IMR-90 (cell line): Measurements from ENCODE around the gene GPR6. TPM values are rescaled to one million over a fixed set of nuclear protein-coding genes. Genes with fewer than 3 reads are reported as not detected.

Experiments used
- ATAC-seq: fragments of 200-7000 bp; cut with Tn5 transposase; 2 replicates; pipeline ENCODE4 v1.9.1; 2020; ENCODE audit warnings: low read depth, mild to moderate bottlenecking, moderate library complexity
- Bru-seq: library from RNA; stranded (reverse); fragments of 400-500 nt; gene quantifications from one replicate; lab custom pipeline; 2021; lab: Mats Ljungman, UMichigan
- BruChase-seq, 2 experiments: library from RNA; stranded (reverse); fragments of 400-500 nt; gene quantifications; one replicate each; lab custom pipeline; 2021; lab: Mats Ljungman, UMichigan
- BruUV-seq: library from RNA; stranded (reverse); fragments of 400-500 nt; replicated peaks from 2 replicates; lab custom pipeline; 2021; lab: Mats Ljungman, UMichigan
- CTCF ChIA-PET: fragments of 300-600 bp; formaldehyde crosslinking; extraction: SDS; loops from one replicate; lab custom pipeline; 2021; ENCODE audit warnings: antibody characterized with exemption; lab: Yijun Ruan, JAX
- POLR2A ChIA-PET: fragments of 300-600 bp; sonication (Branson Sonifier 250); formaldehyde crosslinking; loops from one replicate; lab custom pipeline; 2022; ENCODE audit warnings: antibody characterized with exemption; ENCODE audit not compliant: unreplicated experiment; lab: Charles Lee
- DNase-seq: peaks from one replicate; pipeline ENCODE4 v3.0.0; 2013
- H2AFZ ChIP-seq: replicated peaks from 2 replicates; pipeline ENCODE3; 2013; ENCODE audit warnings: low read length, mild to moderate bottlenecking; ENCODE audit not compliant: poor library complexity
- H2AK5ac ChIP-seq: 2 replicates; pipeline ENCODE4 v1.6.1; 2013; ENCODE audit warnings: low read depth, low read length, inconsistent platforms
- H2AK9ac ChIP-seq: replicated peaks from 2 replicates; pipeline ENCODE3; 2013; ENCODE audit warnings: mild to moderate bottlenecking, low read depth, low read length, moderate library complexity; ENCODE audit not compliant: poor library complexity
- H2BK120ac ChIP-seq: 2 replicates; pipeline ENCODE4 v1.6.1; 2013; ENCODE audit warnings: low read depth, low read length, inconsistent platforms
- H2BK15ac ChIP-seq: 3 replicates; pipeline ENCODE4 v1.6.1; 2013; ENCODE audit warnings: low read depth, low read length, inconsistent platforms
- H2BK20ac ChIP-seq: 2 replicates; pipeline ENCODE4 v1.6.1; 2013; ENCODE audit warnings: low read depth, mild to moderate bottlenecking, inconsistent platforms, low read length, moderate library complexity
- H2BK5ac ChIP-seq: 2 replicates; pipeline ENCODE4 v1.6.1; 2013; ENCODE audit warnings: mild to moderate bottlenecking, low read depth, low read length, inconsistent platforms; ENCODE audit not compliant: poor library complexity, severe bottlenecking
- H3K14ac ChIP-seq: replicated peaks from 2 replicates; pipeline ENCODE4 v1.6.1; 2013; ENCODE audit warnings: low read depth, low read length, inconsistent platforms
- H3K18ac ChIP-seq: 2 replicates; pipeline ENCODE4 v1.6.1; 2013; ENCODE audit warnings: low read depth, low read length, control low read depth
- H3K23ac ChIP-seq: 2 replicates; pipeline ENCODE4 v1.6.1; 2013; ENCODE audit warnings: low read depth, low read length, inconsistent platforms
- H3K27ac ChIP-seq: 2 replicates; pipeline ENCODE4 v1.5.1; 2013; ENCODE audit warnings: mild to moderate bottlenecking, control low read depth, low read length; ENCODE audit not compliant: insufficient read depth
- H3K27me3 ChIP-seq: 2 replicates; pipeline ENCODE4 v1.6.1; 2013; ENCODE audit warnings: low read length; ENCODE audit not compliant: control insufficient read depth, insufficient read depth
- H3K36me3 ChIP-seq: 2 replicates; pipeline ENCODE4 v1.6.1; 2013; ENCODE audit warnings: low read length, mixed read lengths; ENCODE audit not compliant: control insufficient read depth, insufficient read depth
- H3K4ac ChIP-seq: 2 replicates; pipeline ENCODE4 v1.6.1; 2013; ENCODE audit warnings: low read depth, low read length, inconsistent platforms
- H3K4me1 ChIP-seq: 2 replicates; pipeline ENCODE4 v1.6.1; 2013; ENCODE audit warnings: low read length, mixed read lengths; ENCODE audit not compliant: control insufficient read depth, insufficient read depth
- H3K4me2 ChIP-seq: 2 replicates; pipeline ENCODE4 v1.6.1; 2013; ENCODE audit warnings: low read depth, mild to moderate bottlenecking, control low read depth, low read length, moderate library complexity
- H3K4me3 ChIP-seq: 2 replicates; pipeline ENCODE4 v1.5.1; 2013; ENCODE audit warnings: low read depth, mild to moderate bottlenecking, control low read depth, low read length, moderate library complexity; ENCODE audit not compliant: insufficient read depth
- H3K56ac ChIP-seq: 2 replicates; pipeline ENCODE4 v1.6.1; 2013; ENCODE audit warnings: low read length, inconsistent platforms; ENCODE audit not compliant: insufficient read depth; ENCODE audit errors: extremely low read depth
- H3K79me1 ChIP-seq, 2 experiments: 2 replicates each; pipeline ENCODE4 v1.6.1; 2013; ENCODE audit warnings: low read length in 2 of 2, inconsistent platforms in 1 of 2, low read depth in 1 of 2
- H3K9ac ChIP-seq: 2 replicates; pipeline ENCODE4 v1.6.1; 2013; ENCODE audit warnings: low read depth, low read length, control low read depth
- H3K9me1 ChIP-seq: 2 replicates; pipeline ENCODE4 v1.6.1; 2013; ENCODE audit warnings: low read length, inconsistent platforms; ENCODE audit not compliant: insufficient read depth
- H3K9me3 ChIP-seq: 2 replicates; pipeline ENCODE4 v1.6.1; 2013; ENCODE audit warnings: low read length; ENCODE audit not compliant: control insufficient read depth, insufficient read depth
- H4K20me1 ChIP-seq: 2 replicates; pipeline ENCODE4 v1.6.1; 2013; ENCODE audit warnings: low read length, inconsistent platforms; ENCODE audit not compliant: insufficient read depth
- H4K5ac ChIP-seq: 2 replicates; pipeline ENCODE4 v1.6.1; 2013; ENCODE audit warnings: mild to moderate bottlenecking, low read depth, low read length, control low read depth
- H4K8ac ChIP-seq, 2 experiments: 2 replicates each; pipeline ENCODE4 v1.6.1; 2013; ENCODE audit warnings: low read depth in 2 of 2, low read length in 2 of 2, control low read depth in 1 of 2, inconsistent platforms in 1 of 2
- H4K91ac ChIP-seq: 2 replicates; pipeline ENCODE4 v1.6.1; 2013; ENCODE audit warnings: low read depth, low read length, inconsistent platforms; ENCODE audit not compliant: insufficient read depth
- CEBPB ChIP-seq: IDR thresholded peaks from 2 replicates; pipeline ENCODE4 v1.6.1; 2012; ENCODE audit warnings: low read depth, low read length, improper control_type of control experiment
- CHD1 ChIP-seq: IDR thresholded peaks from 2 replicates; pipeline ENCODE4 v1.6.1; 2012; ENCODE audit warnings: low read depth, low read length, improper control_type of control experiment
- FOS ChIP-seq: fragments of 150-350 bp; IDR thresholded peaks from 2 replicates; pipeline ENCODE4 v1.6.1; 2016; ENCODE audit warnings: low read depth, low read length
- MAFK ChIP-seq: IDR thresholded peaks from 2 replicates; pipeline ENCODE4 v1.6.1; 2012; ENCODE audit warnings: low read depth, low read length, improper control_type of control experiment
- MAZ ChIP-seq: IDR thresholded peaks from 2 replicates; pipeline ENCODE4 v1.6.1; 2012; ENCODE audit warnings: low read depth, mild to moderate bottlenecking, low read length, improper control_type of control experiment, moderate library complexity, borderline replicate concordance
- MXI1 ChIP-seq: IDR thresholded peaks from 2 replicates; pipeline ENCODE4 v1.6.1; 2012; ENCODE audit warnings: low read depth, mild to moderate bottlenecking, low read length, moderate library complexity, borderline replicate concordance
- NFE2L2 ChIP-seq: fragments of 150-350 bp; IDR thresholded peaks from 2 replicates; pipeline ENCODE4 v1.6.1; 2016; ENCODE audit warnings: low read depth, mild to moderate bottlenecking, low read length
- POLR2A ChIP-seq: IDR thresholded peaks from 2 replicates; pipeline ENCODE4 v1.6.1; 2012; ENCODE audit warnings: mild to moderate bottlenecking, low read depth, low read length
- RAD21 ChIP-seq: IDR thresholded peaks from 2 replicates; pipeline ENCODE4 v1.6.1; 2012; ENCODE audit warnings: low read length, improper control_type of control experiment
- RFX5 ChIP-seq: IDR thresholded peaks from 2 replicates; pipeline ENCODE4 v1.8.0; 2012; ENCODE audit warnings: low read depth, mild to moderate bottlenecking, low read length, moderate library complexity
- SMC3 ChIP-seq: fragments of 150-350 bp; IDR thresholded peaks from 2 replicates; pipeline ENCODE4 v1.6.1; 2016; ENCODE audit warnings: low read depth, mild to moderate bottlenecking, antibody characterized with exemption, low read length, moderate library complexity
- WGBS, 2 experiments: methylation state at CpG; one replicate each; pipeline versions ENCODE4 v1.1.5 to v1.1.7; 2013; ENCODE audit warnings: missing lambda C conversion rate in 2 of 2; ENCODE audit not compliant: insufficient read length in 1 of 2; ENCODE audit errors: extremely low coverage in 2 of 2; 5-methylcytosine and 5-hydroxymethylcytosine counted together
- dilution Hi-C: fragments of 300-500 bp; cut with HindIII; formaldehyde crosslinking; loops from one replicate; pipeline ENCODE4 v1.14.3; 2018; ENCODE audit warnings: low sequenced_read_pairs; ENCODE audit not compliant: unreplicated experiment
- in situ Hi-C: fragments of 300-500 bp; cut with MboI; formaldehyde crosslinking; loops from 3 replicates; pipeline ENCODE4 v1.14.3; 2019; ENCODE audit warnings: low sequenced_read_pairs, inconsistent platforms, mixed read lengths
- intact Hi-C: fragments of 100-400 bp; cut with micrococcal nuclease; formaldehyde crosslinking; loops from 2 replicates; pipeline ENCODE4 v1.10.0; 2022
- long read RNA-seq: library from polyadenylated mRNA; unstranded; transcript quantifications from one replicate; pipeline ENCODE4 v2.0.0, GENCODE V29; 2021; ENCODE audit not compliant: unreplicated experiment
- polyA plus RNA-seq, 3 experiments: library from polyadenylated mRNA; depleted of rRNA; stranded (reverse); fragments of >200 nt; gene quantifications; 2 replicates each; pipeline ENCODE4 v1.2.3, GENCODE V29; 2012; ENCODE audit warnings: low replicate concordance in 1 of 3
- total RNA-seq: library from RNA; depleted of rRNA; stranded (reverse); fragments of >200 nt; gene quantifications from 2 replicates; pipeline ENCODE4 v1.2.3, GENCODE V29; 2012; rRNA removed
- TF ChIP-seq, protein P1 (sequence below): fragments of 150-350 bp; IDR thresholded peaks from 2 replicates; pipeline ENCODE4 v1.6.1; 2016; ENCODE audit warnings: low read depth, mild to moderate bottlenecking, low read length, moderate library complexity, borderline replicate concordance

Gene GPR6, protein sequence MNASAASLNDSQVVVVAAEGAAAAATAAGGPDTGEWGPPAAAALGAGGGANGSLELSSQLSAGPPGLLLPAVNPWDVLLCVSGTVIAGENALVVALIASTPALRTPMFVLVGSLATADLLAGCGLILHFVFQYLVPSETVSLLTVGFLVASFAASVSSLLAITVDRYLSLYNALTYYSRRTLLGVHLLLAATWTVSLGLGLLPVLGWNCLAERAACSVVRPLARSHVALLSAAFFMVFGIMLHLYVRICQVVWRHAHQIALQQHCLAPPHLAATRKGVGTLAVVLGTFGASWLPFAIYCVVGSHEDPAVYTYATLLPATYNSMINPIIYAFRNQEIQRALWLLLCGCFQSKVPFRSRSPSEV
- total RNA-seq, result not detected in 2 replicates
- polyA plus RNA-seq (2012; rRNA removed), result not detected in 2 replicates
- not detected in 2 replicates for polyA plus RNA-seq (2012; cell fraction: cytosol; rRNA removed)
- not detected in 2 replicates for polyA plus RNA-seq (2012; cell fraction: nucleus; rRNA removed; ENCODE audit: low replicate concordance)
- Bru-seq, nascent RNA, result not detected
- BruChase-seq, experiment 1, labeled RNA remaining after a 6-hour chase, result not detected
- not detected for BruChase-seq, experiment 2, labeled RNA remaining after a 2-hour chase
- long read RNA-seq, result 0 reads

GRCh38 chr6:109978174-109979032, at the start of gene GPR6:
Gene GPR6 (plus strand): TSS chr6:109978311. CDS start chr6:109979113, 802 bp downstream.
- H3K27me3 ChIP-seq, result peaks cover 4% of the 10 kb centered on the region; the same call in 1 of the 2 replicates
- no peak within 1 kb of the TSS for H3K4me3 ChIP-seq
- POLR2A ChIA-PET, result no interaction called here
- dilution Hi-C loops (no loop called here), in situ Hi-C loops (no loop called here), intact Hi-C loops (no loop called here)
- H2BK20ac ChIP-seq, result no peak within 1 kb of the TSS
- no peaks in the 10 kb centered on the region for H3K36me3 ChIP-seq
- no peak within 1 kb of the TSS for H2BK120ac ChIP-seq
- no peaks in the 10 kb centered on the region for H3K4me1 ChIP-seq
- no peak within 1 kb of the TSS for H2AK9ac ChIP-seq
- no peak within 1 kb of the TSS for H3K4ac ChIP-seq
- no peak within 1 kb of the TSS for H3K18ac ChIP-seq
- no peak within 1 kb of the TSS for H2BK15ac ChIP-seq
- 11% methylated on average over 8 of the region's 50 CpGs; no CpG with 5 or more reads in 1 of the 2 experiments for WGBS, 2 experiments
- DNase-seq, result peak; percentile 34
- no peak within 1 kb of the TSS for H2BK5ac ChIP-seq
- CTCF ChIA-PET, result no interaction called here
- no peak within 1 kb of the TSS for H4K91ac ChIP-seq
- H3K9me1 ChIP-seq, result no peaks in the 10 kb centered on the region
- H3K9ac ChIP-seq, result no peak within 1 kb of the TSS
- no peak within 1 kb of the TSS for H4K8ac ChIP-seq
- no peak within 1 kb of the TSS for H3K56ac ChIP-seq
- H3K4me2 ChIP-seq, result no peak within 1 kb of the TSS
- no peaks in the 10 kb centered on the region for H4K20me1 ChIP-seq
- no peak within 1 kb of the TSS for H3K23ac ChIP-seq
- TF ChIP-seq RAD21 (no peak), NFE2L2 (no peak), CHD1 (no peak), MXI1 (no peak), FOS (no peak), MAZ (no peak), SMC3 (no peak), MAFK (no peak), POLR2A (no peak), CEBPB (no peak), RFX5 (no peak)
- TF ChIP-seq, protein P1, sequence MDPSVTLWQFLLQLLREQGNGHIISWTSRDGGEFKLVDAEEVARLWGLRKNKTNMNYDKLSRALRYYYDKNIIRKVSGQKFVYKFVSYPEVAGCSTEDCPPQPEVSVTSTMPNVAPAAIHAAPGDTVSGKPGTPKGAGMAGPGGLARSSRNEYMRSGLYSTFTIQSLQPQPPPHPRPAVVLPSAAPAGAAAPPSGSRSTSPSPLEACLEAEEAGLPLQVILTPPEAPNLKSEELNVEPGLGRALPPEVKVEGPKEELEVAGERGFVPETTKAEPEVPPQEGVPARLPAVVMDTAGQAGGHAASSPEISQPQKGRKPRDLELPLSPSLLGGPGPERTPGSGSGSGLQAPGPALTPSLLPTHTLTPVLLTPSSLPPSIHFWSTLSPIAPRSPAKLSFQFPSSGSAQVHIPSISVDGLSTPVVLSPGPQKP, result no peak
- H3K9me3 ChIP-seq, result no peaks in the 10 kb centered on the region; the same call in 1 of the 2 replicates
- peak within 1 kb of the TSS; percentile 58 for H2AFZ ChIP-seq
- peak; percentile 95 for ATAC-seq
- H3K14ac ChIP-seq, result no peak within 1 kb of the TSS
- H4K5ac ChIP-seq, result no peak within 1 kb of the TSS
- BruUV-seq, result no TSS peak
- H3K27ac ChIP-seq, result no peak within 1 kb of the TSS
- no peak within 1 kb of the TSS for H2AK5ac ChIP-seq
- H3K79me1 ChIP-seq, result no peaks in the 10 kb centered on the region
